Activated CD8-positive, alpha-beta memory T cell treated with anti-CD3 and anti-CD28 coated beads, Interleukin-2, amount 10 ng/mL, durations not matched to agents 7 days and 5 days (primary cell): Measurements from ENCODE around the gene ACIN1. TPM values are rescaled to one million over a fixed set of nuclear protein-coding genes. Genes with fewer than 3 reads are reported as not detected.

ENCODE experiments used
- ATAC-seq: fragments of 150-1000 bp; cut with Tn5 transposase; one replicate; pipeline ENCODE4 v1.10.0; 2021; ENCODE audit warnings: moderate library complexity
- CTCF ChIA-PET: fragments of 350-600 bp; sonication (Branson Sonifier 250); formaldehyde crosslinking; loops from one replicate; lab custom pipeline; 2021; ENCODE audit warnings: antibody characterized with exemption; lab: Charles Lee
- DNase-seq: peaks from one replicate; pipeline ENCODE4 v3.0.0-alpha.2; 2020
- H3K27ac Mint-ChIP-seq: one replicate; pipeline ENCODE4 v1.8.0; 2021; ENCODE audit warnings: mild to moderate bottlenecking, mixed read lengths
- H3K27me3 Mint-ChIP-seq: one replicate; pipeline ENCODE4 v1.8.0; 2021; ENCODE audit warnings: mixed read lengths
- H3K36me3 Mint-ChIP-seq: one replicate; pipeline ENCODE4 v1.8.0; 2021; ENCODE audit warnings: mild to moderate bottlenecking, mixed read lengths
- H3K4me1 Mint-ChIP-seq: one replicate; pipeline ENCODE4 v1.8.0; 2021; ENCODE audit warnings: mixed read lengths
- H3K4me3 Mint-ChIP-seq: one replicate; pipeline ENCODE4 v1.8.0; 2021; ENCODE audit warnings: mild to moderate bottlenecking, moderate library complexity, mixed read lengths
- H3K9me3 Mint-ChIP-seq: one replicate; pipeline ENCODE4 v1.8.0; 2022; ENCODE audit warnings: low read depth, mixed read lengths
- total RNA-seq, 2 experiments: library from RNA; stranded (reverse); gene quantifications; one replicate each; pipeline ENCODE4 v1.2.3, GENCODE V29; 2021

ACIN1 gene
- total RNA-seq, 2 experiments from 2014 or later: 172 to 204 TPM

- H3K4me1 Mint-ChIP-seq: peaks cover 22% of the 10 kb centered on the region
- H3K36me3 Mint-ChIP-seq: no peaks in the 10 kb centered on the region
- CTCF ChIA-PET: interaction anchor here (0.8 to 2.6 kb wide), 5 partner anchors 18 to 56 kb away, joined by 3 to 9 read pairs (median 5); partner anchors contain the start of gene CDH24
- H3K9me3 Mint-ChIP-seq: no peaks in the 10 kb centered on the region
- H3K4me3 Mint-ChIP-seq: no peak overlapping the region
- DNase-seq (no peak), ATAC-seq (no peak)
- H3K27me3 Mint-ChIP-seq: no peaks in the 10 kb centered on the region
- no peak overlapping the region for H3K27ac Mint-ChIP-seq
These were observed 81.7 kb downstream of the ACIN1 start for GRCh38 chr14:23013054-23013748.

GRCh38 chr14:23009939-23010726 is 84.8 kb downstream of the ACIN1 start, which contains the start of gene C14orf93:
TSS of gene C14orf93 (minus strand) at chr14:23010143. CDS start at chr14:22999023, 11,120 bp downstream.
- no peaks in the 10 kb centered on the region for H3K27me3 Mint-ChIP-seq
- CTCF ChIA-PET: interaction anchor here (0.8 to 1.4 kb wide), 3 partner anchors 18 to 59 kb away, joined by 3 to 4 read pairs (median 3); no protein-coding TSS in a partner anchor
- peaks cover 41% of the 10 kb centered on the region for H3K4me1 Mint-ChIP-seq
- peak; percentile 90 for DNase-seq
- no peaks in the 10 kb centered on the region for H3K9me3 Mint-ChIP-seq
- peak within 1 kb of the TSS; percentile 97 for H3K27ac Mint-ChIP-seq
- peak; percentile 51 for ATAC-seq
- peak within 1 kb of the TSS; percentile 88 for H3K4me3 Mint-ChIP-seq
- peaks cover 1% of the 10 kb centered on the region for H3K36me3 Mint-ChIP-seq

- peak overlapping the region; percentile 88 for H3K4me3 Mint-ChIP-seq
- peak overlapping the region; percentile 94 for H3K27ac Mint-ChIP-seq
- H3K36me3 Mint-ChIP-seq: peaks cover 1% of the 10 kb centered on the region
- peaks cover 44% of the 10 kb centered on the region for H3K4me1 Mint-ChIP-seq
- CTCF ChIA-PET: interaction anchor here (1.3 to 4.0 kb wide), 4 partner anchors 23 to 186 kb away, joined by 4 to 45 read pairs (median 14); partner anchors contain the start of genes CDH24 and PRMT5
- no peaks in the 10 kb centered on the region for H3K9me3 Mint-ChIP-seq
- no peaks in the 10 kb centered on the region for H3K27me3 Mint-ChIP-seq
- ATAC-seq (no peak), DNase-seq (no peak)
These were observed 85.4 kb downstream of the ACIN1 start for GRCh38 chr14:23009483-23009938.

GRCh38 chr14:23008831-23009230 is 86.1 kb downstream of the ACIN1 start:
- H3K4me3 Mint-ChIP-seq: peak overlapping the region; percentile 88
- H3K9me3 Mint-ChIP-seq: no peaks in the 10 kb centered on the region
- H3K4me1 Mint-ChIP-seq: peaks cover 44% of the 10 kb centered on the region
- H3K27ac Mint-ChIP-seq: peak overlapping the region; percentile 94
- no peaks in the 10 kb centered on the region for H3K27me3 Mint-ChIP-seq
- CTCF ChIA-PET: interaction anchor here (0.8 to 4.0 kb wide), 9 partner anchors 13 to 186 kb away, joined by 3 to 57 read pairs (median 18); partner anchors contain the start of genes AJUBA, CDH24 and PRMT5
- H3K36me3 Mint-ChIP-seq: peaks cover 1% of the 10 kb centered on the region
- ATAC-seq: no peak
- no peak for DNase-seq

Other genes starting within 250 kb of the ACIN1 start
- 10 to 100 TPM; 59.0 to 60.1 TPM for gene LRP10, start 223.4 kb downstream of the ACIN1 start, total RNA-seq
- gene REM2, start 211.9 kb downstream of the ACIN1 start, total RNA-seq: under 1 TPM; 0.26 to 0.93 TPM
- gene RBM23, start 176.0 kb downstream of the ACIN1 start, total RNA-seq: 10 to 100 TPM; 82.9 to 96.7 TPM
- gene PRMT5, start 165.8 kb downstream of the ACIN1 start, total RNA-seq: 10 to 100 TPM; 49.2 to 84.0 TPM
- 10 to 100 TPM; 57.0 to 77.9 TPM for gene HAUS4, start 138.0 kb downstream of the ACIN1 start, total RNA-seq
- 1 to 10 TPM in 1 of 2 experiments, under 1 TPM in 1; 0.41 to 1.2 TPM for gene AJUBA, start 112.6 kb downstream of the ACIN1 start, total RNA-seq
- 10 to 100 TPM in 1 of 2 experiments, 1 to 10 TPM in 1; 9.0 to 12.6 TPM for gene C14orf93, start 85.0 kb downstream of the ACIN1 start, total RNA-seq
- gene PSMB5, start 60.2 kb downstream of the ACIN1 start, total RNA-seq: 10 to 100 TPM; 66.7 to 95.3 TPM
- gene PSMB11, start 52.9 kb downstream of the ACIN1 start, total RNA-seq: not detected
- 1 to 10 TPM; 2.4 to 2.5 TPM for gene CDH24, start 37.6 kb downstream of the ACIN1 start, total RNA-seq
- 10 to 100 TPM; 44.6 to 53.2 TPM for gene C14orf119, start 369 bp upstream of the ACIN1 start, total RNA-seq
- not detected for gene CIROP, start 9.9 kb upstream of the ACIN1 start, total RNA-seq
- gene CEBPE, start 24.1 kb upstream of the ACIN1 start, total RNA-seq: under 1 TPM in 1 of 2 experiments, not detected in 1; 0.79 TPM
- under 1 TPM; 0.54 to 0.91 TPM for gene SLC7A8, start 88.5 kb upstream of the ACIN1 start, total RNA-seq
- not detected for gene RNF212B, start 142.8 kb upstream of the ACIN1 start, total RNA-seq
- 10 to 100 TPM; 11.4 to 12.4 TPM for gene HOMEZ, start 191.0 kb upstream of the ACIN1 start, total RNA-seq
- 10 to 100 TPM; 22.0 to 27.4 TPM for gene PPP1R3E, start 207.7 kb upstream of the ACIN1 start, total RNA-seq
- 1 to 10 TPM; 3.1 to 3.7 TPM for gene BCL2L2, start 211.7 kb upstream of the ACIN1 start, total RNA-seq
- gene PABPN1, start 226.3 kb upstream of the ACIN1 start, total RNA-seq: 100 to 1,000 TPM; 225 to 269 TPM